Measurements from ENCODE around the gene CNBP. TPM values are rescaled to one million over a fixed set of nuclear protein-coding genes. Genes with fewer than 3 reads are reported as not detected.
A peak's percentile ranks its signal among the peaks of the same experiment; 100 is the strongest.

Gene CNBP
- total and polyA plus RNA-seq, 2 of the 13 experiments (the other 11 are each of a cell fraction or from before 2014, with no cell fraction given), result 282 to 354 TPM

DNA sequence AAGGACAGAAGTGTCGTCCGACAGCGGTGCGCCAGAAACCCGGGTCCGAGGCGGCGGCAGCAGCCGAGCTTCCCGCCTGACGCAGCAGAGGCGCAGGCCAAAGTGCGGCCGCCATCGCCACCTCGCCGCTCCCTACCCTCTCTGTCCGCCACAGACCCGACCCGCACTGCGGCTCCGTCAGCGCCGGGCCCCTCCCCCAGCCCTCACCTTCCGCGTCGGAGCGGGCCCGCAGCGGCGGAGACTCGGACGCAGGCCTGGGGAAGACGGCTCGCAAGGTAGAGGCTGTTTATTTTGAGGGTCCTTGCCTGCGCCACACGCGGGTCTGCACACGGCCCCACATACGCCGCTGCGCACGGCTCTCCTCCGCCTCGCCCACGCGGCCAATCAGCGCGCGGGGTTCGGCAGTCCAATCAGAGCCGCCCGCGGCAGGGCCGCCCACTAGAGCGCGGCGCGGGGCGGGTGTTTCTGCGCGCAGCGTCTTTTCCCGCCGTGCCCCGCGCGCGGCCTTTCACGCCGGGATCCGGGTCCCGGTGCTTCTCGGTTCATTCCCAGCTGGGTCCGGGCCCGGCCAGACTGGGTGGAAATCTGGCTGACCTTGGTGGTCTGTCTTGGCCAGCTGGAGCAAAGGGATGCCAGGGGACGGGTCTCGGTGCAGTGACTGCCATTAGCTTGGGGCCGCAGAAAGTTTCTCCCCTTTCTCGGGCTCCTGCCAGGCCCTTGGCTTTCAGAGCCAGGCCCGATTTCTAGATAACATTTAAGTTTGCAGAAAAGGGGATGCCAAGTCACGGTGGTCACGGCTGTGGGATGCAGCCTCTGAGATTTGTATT is at the start of gene CNBP (continued):
- TF ChIP-seq RFXAP (CRISPR knock-in tag; IDR thresholded peaks at IDR 0.05; ENCODE audit: borderline replicate concordance) (peak; percentile 83; the same call in 1 of the 2 replicates), ZIK1 (CRISPR knock-in tag; IDR thresholded peaks at IDR 0.05; ENCODE audit: borderline replicate concordance, low read depth) (peak; percentile 9; the same call in 1 of the 2 replicates), CHCHD3 (CRISPR knock-in tag; IDR thresholded peaks at IDR 0.05) (no peak), ZBTB8A (CRISPR knock-in tag; IDR thresholded peaks at IDR 0.05; ENCODE audit: borderline replicate concordance, low read depth) (no peak), ZNF674 (CRISPR knock-in tag; IDR thresholded peaks at IDR 0.05; ENCODE audit: low read depth) (no peak), MAFF (IDR thresholded peaks at IDR 0.05; ENCODE audit: low read depth, low read length) (no peak), FIP1L1 (IDR thresholded peaks at IDR 0.05; ENCODE audit: borderline replicate concordance, insufficient read depth, low read depth, low read length) (no peak), RBM22 (optimal IDR thresholded peaks at IDR 0.05; ENCODE audit: low read length) (no peak)
- TF ChIP-seq, protein P1, sequence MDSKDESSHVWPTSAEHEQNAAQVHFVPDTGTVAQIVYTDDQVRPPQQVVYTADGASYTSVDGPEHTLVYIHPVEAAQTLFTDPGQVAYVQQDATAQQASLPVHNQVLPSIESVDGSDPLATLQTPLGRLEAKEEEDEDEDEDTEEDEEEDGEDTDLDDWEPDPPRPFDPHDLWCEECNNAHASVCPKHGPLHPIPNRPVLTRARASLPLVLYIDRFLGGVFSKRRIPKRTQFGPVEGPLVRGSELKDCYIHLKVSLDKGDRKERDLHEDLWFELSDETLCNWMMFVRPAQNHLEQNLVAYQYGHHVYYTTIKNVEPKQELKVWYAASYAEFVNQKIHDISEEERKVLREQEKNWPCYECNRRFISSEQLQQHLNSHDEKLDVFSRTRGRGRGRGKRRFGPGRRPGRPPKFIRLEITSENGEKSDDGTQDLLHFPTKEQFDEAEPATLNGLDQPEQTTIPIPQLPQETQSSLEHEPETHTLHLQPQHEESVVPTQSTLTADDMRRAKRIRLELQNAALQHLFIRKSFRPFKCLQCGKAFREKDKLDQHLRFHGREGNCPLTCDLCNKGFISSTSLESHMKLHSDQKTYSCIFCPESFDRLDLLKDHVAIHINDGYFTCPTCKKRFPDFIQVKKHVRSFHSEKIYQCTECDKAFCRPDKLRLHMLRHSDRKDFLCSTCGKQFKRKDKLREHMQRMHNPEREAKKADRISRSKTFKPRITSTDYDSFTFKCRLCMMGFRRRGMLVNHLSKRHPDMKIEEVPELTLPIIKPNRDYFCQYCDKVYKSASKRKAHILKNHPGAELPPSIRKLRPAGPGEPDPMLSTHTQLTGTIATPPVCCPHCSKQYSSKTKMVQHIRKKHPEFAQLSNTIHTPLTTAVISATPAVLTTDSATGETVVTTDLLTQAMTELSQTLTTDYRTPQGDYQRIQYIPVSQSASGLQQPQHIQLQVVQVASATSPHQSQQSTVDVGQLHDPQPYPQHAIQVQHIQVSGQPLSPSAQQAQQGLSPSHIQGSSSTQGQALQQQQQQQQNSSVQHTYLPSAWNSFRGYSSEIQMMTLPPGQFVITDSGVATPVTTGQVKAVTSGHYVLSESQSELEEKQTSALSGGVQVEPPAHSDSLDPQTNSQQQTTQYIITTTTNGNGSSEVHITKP (CRISPR knock-in tag; IDR thresholded peaks at IDR 0.05; ENCODE audit: low read depth), result no peak
- TF ChIP-seq, protein P2, sequence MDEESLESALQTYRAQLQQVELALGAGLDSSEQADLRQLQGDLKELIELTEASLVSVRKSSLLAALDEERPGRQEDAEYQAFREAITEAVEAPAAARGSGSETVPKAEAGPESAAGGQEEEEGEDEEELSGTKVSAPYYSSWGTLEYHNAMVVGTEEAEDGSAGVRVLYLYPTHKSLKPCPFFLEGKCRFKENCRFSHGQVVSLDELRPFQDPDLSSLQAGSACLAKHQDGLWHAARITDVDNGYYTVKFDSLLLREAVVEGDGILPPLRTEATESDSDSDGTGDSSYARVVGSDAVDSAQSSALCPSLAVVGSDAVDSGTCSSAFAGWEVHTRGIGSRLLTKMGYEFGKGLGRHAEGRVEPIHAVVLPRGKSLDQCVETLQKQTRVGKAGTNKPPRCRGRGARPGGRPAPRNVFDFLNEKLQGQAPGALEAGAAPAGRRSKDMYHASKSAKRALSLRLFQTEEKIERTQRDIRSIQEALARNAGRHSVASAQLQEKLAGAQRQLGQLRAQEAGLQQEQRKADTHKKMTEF (CRISPR knock-in tag; IDR thresholded peaks at IDR 0.05), result peak; percentile 85
- TF ChIP-seq, protein P3, sequence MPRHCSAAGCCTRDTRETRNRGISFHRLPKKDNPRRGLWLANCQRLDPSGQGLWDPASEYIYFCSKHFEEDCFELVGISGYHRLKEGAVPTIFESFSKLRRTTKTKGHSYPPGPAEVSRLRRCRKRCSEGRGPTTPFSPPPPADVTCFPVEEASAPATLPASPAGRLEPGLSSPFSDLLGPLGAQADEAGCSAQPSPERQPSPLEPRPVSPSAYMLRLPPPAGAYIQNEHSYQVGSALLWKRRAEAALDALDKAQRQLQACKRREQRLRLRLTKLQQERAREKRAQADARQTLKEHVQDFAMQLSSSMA (CRISPR knock-in tag; IDR thresholded peaks at IDR 0.05), result no peak
- TF ChIP-seq, protein P4, sequence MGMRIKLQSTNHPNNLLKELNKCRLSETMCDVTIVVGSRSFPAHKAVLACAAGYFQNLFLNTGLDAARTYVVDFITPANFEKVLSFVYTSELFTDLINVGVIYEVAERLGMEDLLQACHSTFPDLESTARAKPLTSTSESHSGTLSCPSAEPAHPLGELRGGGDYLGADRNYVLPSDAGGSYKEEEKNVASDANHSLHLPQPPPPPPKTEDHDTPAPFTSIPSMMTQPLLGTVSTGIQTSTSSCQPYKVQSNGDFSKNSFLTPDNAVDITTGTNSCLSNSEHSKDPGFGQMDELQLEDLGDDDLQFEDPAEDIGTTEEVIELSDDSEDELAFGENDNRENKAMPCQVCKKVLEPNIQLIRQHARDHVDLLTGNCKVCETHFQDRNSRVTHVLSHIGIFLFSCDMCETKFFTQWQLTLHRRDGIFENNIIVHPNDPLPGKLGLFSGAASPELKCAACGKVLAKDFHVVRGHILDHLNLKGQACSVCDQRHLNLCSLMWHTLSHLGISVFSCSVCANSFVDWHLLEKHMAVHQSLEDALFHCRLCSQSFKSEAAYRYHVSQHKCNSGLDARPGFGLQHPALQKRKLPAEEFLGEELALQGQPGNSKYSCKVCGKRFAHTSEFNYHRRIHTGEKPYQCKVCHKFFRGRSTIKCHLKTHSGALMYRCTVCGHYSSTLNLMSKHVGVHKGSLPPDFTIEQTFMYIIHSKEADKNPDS (CRISPR knock-in tag; IDR thresholded peaks at IDR 0.05), result no peak; the same call in 1 of the 2 replicates
- TF ChIP-seq, protein P5, sequence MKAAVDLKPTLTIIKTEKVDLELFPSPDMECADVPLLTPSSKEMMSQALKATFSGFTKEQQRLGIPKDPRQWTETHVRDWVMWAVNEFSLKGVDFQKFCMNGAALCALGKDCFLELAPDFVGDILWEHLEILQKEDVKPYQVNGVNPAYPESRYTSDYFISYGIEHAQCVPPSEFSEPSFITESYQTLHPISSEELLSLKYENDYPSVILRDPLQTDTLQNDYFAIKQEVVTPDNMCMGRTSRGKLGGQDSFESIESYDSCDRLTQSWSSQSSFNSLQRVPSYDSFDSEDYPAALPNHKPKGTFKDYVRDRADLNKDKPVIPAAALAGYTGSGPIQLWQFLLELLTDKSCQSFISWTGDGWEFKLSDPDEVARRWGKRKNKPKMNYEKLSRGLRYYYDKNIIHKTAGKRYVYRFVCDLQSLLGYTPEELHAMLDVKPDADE (CRISPR knock-in tag; IDR thresholded peaks at IDR 0.05), result no peak
- TF ChIP-seq, protein P6, sequence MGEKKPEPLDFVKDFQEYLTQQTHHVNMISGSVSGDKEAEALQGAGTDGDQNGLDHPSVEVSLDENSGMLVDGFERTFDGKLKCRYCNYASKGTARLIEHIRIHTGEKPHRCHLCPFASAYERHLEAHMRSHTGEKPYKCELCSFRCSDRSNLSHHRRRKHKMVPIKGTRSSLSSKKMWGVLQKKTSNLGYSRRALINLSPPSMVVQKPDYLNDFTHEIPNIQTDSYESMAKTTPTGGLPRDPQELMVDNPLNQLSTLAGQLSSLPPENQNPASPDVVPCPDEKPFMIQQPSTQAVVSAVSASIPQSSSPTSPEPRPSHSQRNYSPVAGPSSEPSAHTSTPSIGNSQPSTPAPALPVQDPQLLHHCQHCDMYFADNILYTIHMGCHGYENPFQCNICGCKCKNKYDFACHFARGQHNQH (CRISPR knock-in tag; IDR thresholded peaks at IDR 0.05), result peak; percentile 31; the same call in 1 of the 2 replicates

All from HepG2 (cell line).